GM23338 (cell line): Measurements from ENCODE around the gene LDLRAD3. TPM values are rescaled to one million over a fixed set of nuclear protein-coding genes. Genes with fewer than 3 reads are reported as not detected.

Experiments
- ATAC-seq: fragments of 200-7000 bp; cut with Tn5 transposase; 3 replicates; pipeline ENCODE4 v1.9.1; 2020
- DNase-seq: peaks from one replicate; pipeline ENCODE4 v3.0.0-alpha.2; 2015; ENCODE audit warnings: low spot score
- H2AFZ ChIP-seq: fragments of 200-600 bp; sonication (generic); 2 replicates; pipeline ENCODE4 v1.8.0; 2016; ENCODE audit warnings: antibody characterized with exemption, mild to moderate bottlenecking, moderate library complexity
- H3F3A ChIP-seq: fragments of 200-600 bp; sonication (generic); replicated peaks from 2 replicates; pipeline ENCODE4 v1.8.0; 2017; ENCODE audit warnings: antibody characterized with exemption, mixed run types, low read depth
- H3K27ac ChIP-seq: fragments of 200-600 bp; sonication (generic); 2 replicates; pipeline ENCODE4 v1.6.1; 2016; ENCODE audit warnings: low read depth
- H3K27me3 ChIP-seq: fragments of 200-600 bp; sonication (generic); 2 replicates; pipeline ENCODE4 v1.8.0; 2016; ENCODE audit warnings: mild to moderate bottlenecking, mixed run types, moderate library complexity; ENCODE audit not compliant: insufficient read depth
- H3K36me3 ChIP-seq: fragments of 200-600 bp; sonication (generic); 2 replicates; pipeline ENCODE4 v1.8.0; 2016; ENCODE audit warnings: mild to moderate bottlenecking; ENCODE audit not compliant: insufficient read depth
- H3K4me1 ChIP-seq: fragments of 200-600 bp; sonication (generic); 2 replicates; pipeline ENCODE4 v1.8.0; 2016; ENCODE audit warnings: mild to moderate bottlenecking, moderate library complexity; ENCODE audit not compliant: insufficient read depth
- H3K4me2 ChIP-seq: fragments of 200-600 bp; sonication (generic); 2 replicates; pipeline ENCODE4 v1.7.1; 2017; ENCODE audit warnings: mixed run types
- H3K4me3 ChIP-seq: fragments of 200-600 bp; sonication (generic); 2 replicates; pipeline ENCODE4 v1.6.1; 2016; ENCODE audit warnings: mixed run types
- H3K79me2 ChIP-seq: fragments of 200-600 bp; sonication (generic); replicated peaks from 2 replicates; pipeline ENCODE4 v1.8.0; 2017; ENCODE audit warnings: mild to moderate bottlenecking; ENCODE audit not compliant: insufficient read depth
- H3K9me2 ChIP-seq: fragments of 200-600 bp; sonication (generic); 2 replicates; pipeline ENCODE4 v1.8.0; 2017; ENCODE audit not compliant: insufficient read depth
- H4K20me1 ChIP-seq: fragments of 200-600 bp; sonication (generic); replicated peaks from 2 replicates; pipeline ENCODE4 v1.8.0; 2017; ENCODE audit warnings: mild to moderate bottlenecking; ENCODE audit not compliant: insufficient read depth
- H3K27ac Mint-ChIP-seq: 2 replicates; pipeline ENCODE4 v1.8.0; 2020; ENCODE audit warnings: inconsistent platforms, mild to moderate bottlenecking, moderate library complexity, mixed read lengths
- H3K27me3 Mint-ChIP-seq: 3 replicates; pipeline ENCODE4 v1.8.0; 2022; ENCODE audit warnings: low read depth, mild to moderate bottlenecking, moderate library complexity, mixed read lengths, inconsistent platforms; ENCODE audit not compliant: insufficient read depth, poor library complexity
- H3K36me3 Mint-ChIP-seq: 3 replicates; pipeline ENCODE4 v1.8.0; 2021; ENCODE audit warnings: low read depth, mild to moderate bottlenecking, inconsistent platforms, moderate library complexity, mixed read lengths
- H3K4me1 Mint-ChIP-seq: 3 replicates; pipeline ENCODE4 v1.8.0; 2020; ENCODE audit warnings: mild to moderate bottlenecking, inconsistent platforms, mixed read lengths
- H3K4me3 Mint-ChIP-seq: 3 replicates; pipeline ENCODE4 v1.8.0; 2021; ENCODE audit warnings: moderate library complexity, mild to moderate bottlenecking, inconsistent platforms, mixed read lengths
- H3K9me3 Mint-ChIP-seq: 3 replicates; pipeline ENCODE4 v1.8.0; 2020; ENCODE audit warnings: moderate library complexity, mild to moderate bottlenecking, inconsistent platforms, mixed read lengths
- CREB1 ChIP-seq: fragments of 250-450 bp; sonication (Bioruptor Pico); IDR thresholded peaks from 2 replicates; pipeline ENCODE4 v1.5.0; 2020; ENCODE audit warnings: low read depth, mild to moderate bottlenecking, moderate library complexity
- EZH2phosphoT487 ChIP-seq: fragments of 200-600 bp; sonication (generic); IDR thresholded peaks from one replicate; pipeline ENCODE4 v1.8.1; 2018; ENCODE audit warnings: antibody characterized with exemption; ENCODE audit not compliant: unreplicated experiment
- STAT1 ChIP-seq: IDR thresholded peaks from one replicate; pipeline ENCODE4 v1.6.1; 2016; ENCODE audit warnings: antibody characterized with exemption; ENCODE audit not compliant: unreplicated experiment
- ZNF114 ChIP-seq: fragments of 250-450 bp; sonication (Bioruptor Pico); IDR thresholded peaks from 2 replicates; pipeline ENCODE4 v1.5.0; 2020; ENCODE audit warnings: mild to moderate bottlenecking, moderate library complexity
- polyA plus RNA-seq: library from polyadenylated mRNA; unstranded; fragments of >200 nt; fragmentation: Nextera tagmentation; extraction: Ambion mirVana; gene quantifications from 2 replicates; pipeline ENCODE4 v1.2.1, GENCODE V29; 2016
- total RNA-seq: library from RNA; depleted of rRNA; stranded (reverse); fragments of >200 nt; shearing (Covaris generic); gene quantifications from 2 replicates; pipeline ENCODE4 v1.2.3, GENCODE V29; 2014
- TF ChIP-seq, protein P1 (sequence below): fragments of 250-450 bp; sonication (Bioruptor Pico); IDR thresholded peaks from 2 replicates; pipeline ENCODE4 v1.5.0; 2020; ENCODE audit warnings: mild to moderate bottlenecking, moderate library complexity

The LDLRAD3 gene
- total and polyA plus RNA-seq, 2 experiments from 2014 or later: 8.5 to 19.4 TPM

- Histone ChIP-seq H2AFZ (no peak overlapping the region), H3K4me3 (no peak overlapping the region), H3K9me2 (no peaks in the 10 kb centered on the region), H3K4me2 (peak overlapping the region; percentile 55; the same call in 1 of the 2 replicates), H3K27ac (no peak overlapping the region), H3K4me1 (peaks cover 27% of the 10 kb centered on the region), H4K20me1 (no peaks in the 10 kb centered on the region; the same call in 1 of the 2 replicates), H3K79me2 (0 out of 2 replicates have a peak, but pooled peaks cover 2% of the 10 kb centered on the region), H3F3A (no peaks in the 10 kb centered on the region), H3K36me3 (no peaks in the 10 kb centered on the region), H3K27me3 (no peaks in the 10 kb centered on the region)
- Mint-ChIP-seq H3K4me3 (no peak overlapping the region), H3K27me3 (peaks cover 5% of the 10 kb centered on the region), H3K9me3 (peaks cover 15% of the 10 kb centered on the region), H3K4me1 (peaks cover 19% of the 10 kb centered on the region), H3K36me3 (peaks cover 21% of the 10 kb centered on the region), H3K27ac (no peak overlapping the region)
- no peak for TF ChIP-seq EZH2phosphoT487
- TF ChIP-seq, protein P1, sequence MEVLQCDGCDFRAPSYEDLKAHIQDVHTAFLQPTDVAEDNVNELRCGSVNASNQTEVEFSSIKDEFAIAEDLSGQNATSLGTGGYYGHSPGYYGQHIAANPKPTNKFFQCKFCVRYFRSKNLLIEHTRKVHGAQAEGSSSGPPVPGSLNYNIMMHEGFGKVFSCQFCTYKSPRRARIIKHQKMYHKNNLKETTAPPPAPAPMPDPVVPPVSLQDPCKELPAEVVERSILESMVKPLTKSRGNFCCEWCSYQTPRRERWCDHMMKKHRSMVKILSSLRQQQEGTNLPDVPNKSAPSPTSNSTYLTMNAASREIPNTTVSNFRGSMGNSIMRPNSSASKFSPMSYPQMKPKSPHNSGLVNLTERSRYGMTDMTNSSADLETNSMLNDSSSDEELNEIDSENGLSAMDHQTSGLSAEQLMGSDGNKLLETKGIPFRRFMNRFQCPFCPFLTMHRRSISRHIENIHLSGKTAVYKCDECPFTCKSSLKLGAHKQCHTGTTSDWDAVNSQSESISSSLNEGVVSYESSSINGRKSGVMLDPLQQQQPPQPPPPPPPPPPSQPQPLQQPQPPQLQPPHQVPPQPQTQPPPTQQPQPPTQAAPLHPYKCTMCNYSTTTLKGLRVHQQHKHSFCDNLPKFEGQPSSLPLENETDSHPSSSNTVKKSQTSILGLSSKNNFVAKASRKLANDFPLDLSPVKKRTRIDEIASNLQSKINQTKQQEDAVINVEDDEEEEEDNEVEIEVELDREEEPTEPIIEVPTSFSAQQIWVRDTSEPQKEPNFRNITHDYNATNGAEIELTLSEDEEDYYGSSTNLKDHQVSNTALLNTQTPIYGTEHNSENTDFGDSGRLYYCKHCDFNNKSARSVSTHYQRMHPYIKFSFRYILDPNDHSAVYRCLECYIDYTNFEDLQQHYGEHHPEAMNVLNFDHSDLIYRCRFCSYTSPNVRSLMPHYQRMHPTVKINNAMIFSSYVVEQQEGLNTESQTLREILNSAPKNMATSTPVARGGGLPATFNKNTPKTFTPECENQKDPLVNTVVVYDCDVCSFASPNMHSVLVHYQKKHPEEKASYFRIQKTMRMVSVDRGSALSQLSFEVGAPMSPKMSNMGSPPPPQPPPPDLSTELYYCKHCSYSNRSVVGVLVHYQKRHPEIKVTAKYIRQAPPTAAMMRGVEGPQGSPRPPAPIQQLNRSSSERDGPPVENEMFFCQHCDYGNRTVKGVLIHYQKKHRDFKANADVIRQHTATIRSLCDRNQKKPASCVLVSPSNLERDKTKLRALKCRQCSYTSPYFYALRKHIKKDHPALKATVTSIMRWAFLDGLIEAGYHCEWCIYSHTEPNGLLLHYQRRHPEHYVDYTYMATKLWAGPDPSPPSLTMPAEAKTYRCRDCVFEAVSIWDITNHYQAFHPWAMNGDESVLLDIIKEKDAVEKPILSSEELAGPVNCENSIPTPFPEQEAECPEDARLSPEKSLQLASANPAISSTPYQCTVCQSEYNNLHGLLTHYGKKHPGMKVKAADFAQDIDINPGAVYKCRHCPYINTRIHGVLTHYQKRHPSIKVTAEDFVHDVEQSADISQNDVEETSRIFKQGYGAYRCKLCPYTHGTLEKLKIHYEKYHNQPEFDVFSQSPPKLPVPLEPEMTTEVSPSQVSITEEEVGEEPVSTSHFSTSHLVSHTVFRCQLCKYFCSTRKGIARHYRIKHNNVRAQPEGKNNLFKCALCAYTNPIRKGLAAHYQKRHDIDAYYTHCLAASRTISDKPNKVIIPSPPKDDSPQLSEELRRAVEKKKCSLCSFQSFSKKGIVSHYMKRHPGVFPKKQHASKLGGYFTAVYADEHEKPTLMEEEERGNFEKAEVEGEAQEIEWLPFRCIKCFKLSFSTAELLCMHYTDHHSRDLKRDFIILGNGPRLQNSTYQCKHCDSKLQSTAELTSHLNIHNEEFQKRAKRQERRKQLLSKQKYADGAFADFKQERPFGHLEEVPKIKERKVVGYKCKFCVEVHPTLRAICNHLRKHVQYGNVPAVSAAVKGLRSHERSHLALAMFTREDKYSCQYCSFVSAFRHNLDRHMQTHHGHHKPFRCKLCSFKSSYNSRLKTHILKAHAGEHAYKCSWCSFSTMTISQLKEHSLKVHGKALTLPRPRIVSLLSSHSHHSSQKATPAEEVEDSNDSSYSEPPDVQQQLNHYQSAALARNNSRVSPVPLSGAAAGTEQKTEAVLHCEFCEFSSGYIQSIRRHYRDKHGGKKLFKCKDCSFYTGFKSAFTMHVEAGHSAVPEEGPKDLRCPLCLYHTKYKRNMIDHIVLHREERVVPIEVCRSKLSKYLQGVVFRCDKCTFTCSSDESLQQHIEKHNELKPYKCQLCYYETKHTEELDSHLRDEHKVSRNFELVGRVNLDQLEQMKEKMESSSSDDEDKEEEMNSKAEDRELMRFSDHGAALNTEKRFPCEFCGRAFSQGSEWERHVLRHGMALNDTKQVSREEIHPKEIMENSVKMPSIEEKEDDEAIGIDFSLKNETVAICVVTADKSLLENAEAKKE (CRISPR knock-in tag): no peak
- no peak for ATAC-seq
- DNase-seq: no peak
Measured at GRCh38 chr11:36141956-36142355, 198.1 kb downstream of the LDLRAD3 start.

DNA sequence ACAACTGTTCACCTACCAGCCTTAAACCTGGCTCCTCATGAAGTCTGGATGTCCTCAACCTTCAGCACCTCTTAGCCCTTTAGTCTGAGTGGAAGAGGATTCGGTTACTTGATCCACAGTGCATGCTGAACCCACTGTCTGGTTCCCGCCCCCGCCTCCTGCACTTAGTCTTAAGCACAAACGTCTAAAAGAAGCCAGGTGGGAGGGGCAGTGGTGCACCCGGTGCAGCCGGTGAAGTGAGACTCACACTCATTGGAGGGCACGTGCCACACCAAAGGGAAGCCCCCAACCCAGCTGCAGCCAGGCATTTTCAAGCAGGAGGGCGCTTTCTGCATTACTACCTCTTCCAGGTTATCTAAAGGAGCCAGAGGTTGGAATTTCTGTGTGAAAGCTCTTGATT, 198.6 kb downstream of the LDLRAD3 start:
- no peak for TF ChIP-seq ZNF114 (CRISPR knock-in tag)
- no peak for TF ChIP-seq STAT1
- no peak for TF ChIP-seq CREB1 (CRISPR knock-in tag)
- H3K4me1 ChIP-seq: peaks cover 27% of the 10 kb centered on the region
- H3K36me3 Mint-ChIP-seq: peaks cover 21% of the 10 kb centered on the region
- no peaks in the 10 kb centered on the region for H3K27me3 ChIP-seq
- H3K4me3 Mint-ChIP-seq: no peak overlapping the region
- H3K27ac Mint-ChIP-seq: no peak overlapping the region
- no peak overlapping the region for H2AFZ ChIP-seq
- H3K27ac ChIP-seq: no peak overlapping the region
- no peaks in the 10 kb centered on the region for H3K9me2 ChIP-seq
- peaks cover 19% of the 10 kb centered on the region for H3K4me1 Mint-ChIP-seq
- peak; percentile 22 for DNase-seq
- H3F3A ChIP-seq: no peaks in the 10 kb centered on the region
- 0 out of 2 replicates have a peak, but pooled peaks cover 2% of the 10 kb centered on the region for H3K79me2 ChIP-seq
- peaks cover 5% of the 10 kb centered on the region for H3K27me3 Mint-ChIP-seq
- H3K9me3 Mint-ChIP-seq: peaks cover 15% of the 10 kb centered on the region
- no peak overlapping the region for H3K4me3 ChIP-seq
- peak overlapping the region; percentile 55 for H3K4me2 ChIP-seq
- no peaks in the 10 kb centered on the region; the same call in 1 of the 2 replicates for H4K20me1 ChIP-seq
- peak; percentile 50 for ATAC-seq
- H3K36me3 ChIP-seq: no peaks in the 10 kb centered on the region
